T-helper 2 cell (primary cell): Measurements from ENCODE around the gene DLX4.

Experiments used
- DNase-seq, 5 experiments: peaks; one replicate each; pipeline versions ENCODE4 v3.0.0 to v3.0.0-alpha.2; 2012 to 2022

DLX4 gene

DNA sequence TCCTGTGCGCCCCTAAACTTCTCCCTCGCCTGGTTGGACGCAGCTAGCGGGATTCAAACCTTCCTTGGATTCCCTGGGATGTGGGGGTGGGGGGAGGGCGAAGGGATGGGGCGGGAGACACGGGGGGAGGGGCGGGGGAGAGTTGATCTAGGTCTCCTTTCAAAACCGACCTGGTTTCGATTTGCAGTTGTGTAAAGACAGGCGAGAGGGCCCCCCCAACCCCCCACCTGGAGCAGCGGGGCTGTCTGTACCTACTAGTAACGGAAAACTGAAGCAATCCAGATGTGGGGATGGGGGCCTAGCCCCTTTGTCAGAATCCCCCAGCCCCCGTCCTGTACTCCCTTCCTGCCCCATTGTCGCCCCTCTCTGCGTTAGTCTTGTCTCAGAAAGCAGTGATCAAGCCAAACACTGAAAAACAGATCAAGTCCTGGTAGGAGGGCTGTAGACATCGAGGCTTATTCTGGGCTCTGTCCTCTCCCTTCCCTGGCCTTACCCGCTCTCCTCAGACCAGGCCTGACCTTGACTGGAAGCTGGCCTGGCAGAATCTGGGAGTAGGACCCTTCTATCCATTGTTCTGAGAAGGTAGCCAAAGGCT is 902 bp downstream of the DLX4 start:
- DNase-seq, result no peak

DNA sequence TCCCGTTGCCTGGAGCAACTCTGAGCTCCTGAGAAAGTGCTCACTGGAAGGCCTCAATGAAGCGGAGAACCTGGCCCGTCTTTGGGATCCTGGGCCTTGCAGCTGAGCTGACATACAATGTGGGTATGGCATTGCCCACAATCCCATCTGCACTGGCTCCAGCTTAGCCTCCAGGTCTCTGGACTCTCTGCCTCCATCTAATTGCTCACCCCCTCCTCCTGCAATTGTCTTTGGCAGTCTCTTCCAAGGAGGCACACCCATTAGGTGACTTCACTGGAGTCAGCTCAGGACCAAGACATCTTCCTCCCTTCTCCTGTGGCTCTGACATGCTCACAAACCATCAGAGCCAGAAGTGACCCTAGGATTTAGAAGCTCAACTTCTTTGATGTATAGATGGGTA is 1.5 kb downstream of the DLX4 start:
- no peak for DNase-seq

DNA sequence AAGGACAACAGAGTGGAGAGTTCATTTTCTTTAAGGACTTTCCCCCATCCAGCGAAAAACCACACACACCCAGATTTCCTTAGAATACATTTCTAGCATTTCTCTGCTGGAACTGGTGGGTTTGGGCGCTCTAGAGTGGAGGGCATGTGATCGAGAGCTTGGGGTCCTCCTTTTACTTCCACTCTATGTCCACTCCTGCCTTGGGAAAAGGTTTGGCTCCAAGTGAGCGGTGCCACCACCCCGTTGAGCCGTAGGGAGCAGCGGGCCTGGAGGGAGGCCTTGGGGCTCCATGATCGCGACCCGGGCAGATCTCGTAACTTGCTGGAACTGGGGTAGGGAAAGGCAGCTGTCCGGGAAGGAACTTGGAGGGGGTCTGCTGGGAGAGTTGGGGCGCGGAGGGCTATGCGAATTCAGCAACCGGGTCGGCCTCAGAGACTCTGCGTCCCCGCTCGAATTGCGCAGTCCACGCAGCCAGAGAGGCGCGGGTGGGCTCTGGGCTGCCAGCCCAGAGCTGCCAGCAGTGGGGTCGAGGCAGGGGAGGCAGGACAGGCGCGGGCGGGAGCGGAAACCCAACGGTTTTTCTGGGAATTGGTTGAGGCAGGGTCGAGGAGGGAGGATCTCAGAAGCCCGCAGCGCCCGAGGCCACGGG is 2.3 kb downstream of the DLX4 start:
- no peak for DNase-seq

DNA sequence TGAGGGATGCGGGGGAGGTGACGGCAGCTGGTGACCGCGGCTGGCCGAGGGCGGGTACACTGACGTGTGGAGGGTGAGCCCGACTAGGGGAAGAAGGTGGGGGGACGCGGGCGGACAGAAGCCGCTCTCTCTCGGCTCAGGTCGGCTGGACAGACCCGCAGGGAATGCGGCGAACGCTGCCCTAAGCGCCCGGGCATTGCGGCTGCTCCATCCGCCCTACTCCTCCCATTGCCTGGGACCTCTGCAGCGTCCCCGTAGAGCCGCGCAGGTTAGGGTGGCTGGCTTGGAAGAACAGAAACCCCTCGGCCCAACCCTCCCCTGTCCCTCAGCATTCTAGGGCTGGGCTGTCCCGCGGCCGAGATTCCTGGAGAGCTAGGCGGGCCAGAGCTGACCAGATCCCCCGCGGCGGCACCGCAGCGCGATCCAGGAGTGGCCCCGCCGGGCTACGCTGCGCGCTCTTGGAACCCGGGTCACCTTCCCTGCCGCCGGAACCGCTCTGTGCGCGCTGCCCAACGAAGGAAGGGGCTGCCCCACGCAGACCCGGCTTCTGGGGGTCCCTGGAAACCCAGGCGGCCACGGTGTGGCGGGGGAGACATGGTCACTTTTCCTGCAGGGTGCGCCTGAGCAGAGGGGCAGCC is 3.0 kb downstream of the DLX4 start:
- no peak for DNase-seq

DNA sequence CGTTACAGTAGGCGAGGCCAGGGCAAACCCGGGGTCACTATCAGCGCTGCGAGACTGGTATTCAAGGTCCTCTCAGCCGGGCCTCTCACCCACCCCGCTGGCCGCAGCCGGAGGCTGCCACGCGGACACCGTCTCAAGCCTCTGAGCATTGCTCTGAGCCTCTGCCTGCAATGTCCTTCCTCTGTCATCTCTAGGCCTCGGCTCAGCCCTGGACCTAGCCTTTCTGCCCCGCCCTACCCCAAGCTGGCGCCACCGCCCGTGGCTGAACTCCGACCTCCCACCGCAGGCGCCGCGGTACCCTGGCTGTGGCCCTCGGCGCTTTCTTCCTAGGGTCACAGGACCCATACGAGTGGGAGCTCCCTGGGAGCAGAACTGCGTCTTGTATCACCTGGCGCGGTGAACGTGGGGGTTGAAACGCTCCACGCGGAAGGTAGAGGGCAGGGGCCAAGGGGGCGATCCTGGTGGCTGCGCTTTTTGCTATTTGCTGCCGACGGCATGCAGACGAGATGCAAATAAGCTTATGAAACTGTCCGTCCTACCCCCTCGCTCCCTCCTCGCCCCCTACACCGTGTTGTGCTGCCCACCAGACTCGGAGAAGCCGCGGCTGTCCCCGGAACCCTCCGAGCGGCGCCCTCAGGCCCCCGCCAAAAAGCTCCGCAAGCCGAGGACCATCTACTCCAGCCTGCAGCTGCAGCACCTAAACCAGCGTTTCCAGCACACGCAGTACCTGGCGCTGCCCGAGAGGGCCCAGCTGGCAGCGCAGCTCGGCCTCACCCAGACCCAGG is 3.7 kb downstream of the DLX4 start:
- DNase-seq, result no peak

DNA sequence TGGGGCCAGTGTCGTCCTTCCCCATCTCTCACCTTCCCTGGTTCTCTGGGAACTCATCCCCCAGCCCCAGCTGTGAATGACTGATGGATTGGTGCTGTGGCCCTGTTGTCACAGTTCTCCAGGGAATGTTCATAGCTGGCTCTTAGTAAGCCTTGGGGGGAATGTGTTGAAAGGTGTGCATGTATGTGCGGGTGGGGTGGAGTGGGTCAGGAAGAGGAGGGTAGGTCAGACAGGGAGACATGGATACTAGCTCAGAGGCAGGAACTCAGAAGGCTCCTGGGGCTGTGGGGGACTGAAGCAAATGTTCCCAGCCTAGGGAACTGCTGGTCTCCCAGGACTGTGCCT is 4.3 kb downstream of the DLX4 start:
- DNase-seq, result no peak

DNA sequence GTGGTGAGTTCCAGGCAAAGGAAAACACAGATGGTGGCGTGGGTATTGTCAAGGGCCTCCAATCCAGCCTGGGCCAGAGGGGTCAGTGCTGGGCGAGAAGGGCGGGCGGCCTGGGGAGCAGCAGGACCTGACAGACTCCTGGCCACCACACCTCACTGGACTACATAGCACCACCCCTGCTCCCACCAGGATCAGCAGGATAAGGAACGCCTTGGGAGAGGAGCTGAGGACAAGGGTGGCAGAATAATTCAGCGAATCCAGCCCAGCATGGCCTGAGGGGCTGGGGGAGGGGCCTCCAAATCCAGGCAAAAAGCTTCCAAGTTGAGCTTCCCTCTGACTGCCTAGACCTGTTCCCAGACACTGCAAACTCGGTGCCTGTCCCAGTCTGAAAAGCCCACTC is 6.5 kb downstream of the DLX4 start:
- no peak for DNase-seq

DNA sequence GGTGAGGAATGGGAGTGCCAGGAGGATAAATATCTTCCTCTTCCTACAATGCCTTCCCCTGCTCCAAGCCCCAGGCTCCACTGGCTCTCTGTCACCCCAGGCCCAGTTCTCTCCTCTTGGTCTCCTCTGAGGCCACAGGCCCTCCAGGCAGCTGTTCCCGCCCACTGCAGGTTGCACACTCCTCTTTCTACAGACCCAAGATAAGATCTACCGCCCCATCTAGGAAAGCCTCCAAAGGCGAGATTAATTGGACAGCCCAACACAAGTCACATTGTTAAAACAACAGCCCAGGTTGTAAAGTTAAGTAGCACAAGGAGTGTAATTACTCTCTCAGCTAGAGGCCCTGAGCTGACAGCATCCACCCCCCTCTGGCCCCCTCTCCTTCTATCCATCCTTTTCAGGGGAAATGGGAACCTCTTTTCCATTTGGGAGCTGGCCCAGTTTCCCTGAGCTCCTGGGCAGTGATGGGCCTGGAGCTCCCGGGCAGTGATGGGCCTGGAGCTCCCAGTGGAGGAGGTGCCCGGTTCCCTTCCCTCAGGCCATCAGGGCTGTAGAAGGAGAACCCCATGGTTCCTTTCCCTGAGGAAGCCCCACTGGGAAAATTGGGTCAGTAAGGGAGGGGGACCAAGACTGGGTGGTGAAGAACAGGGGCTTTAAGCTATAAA is 7.3 kb downstream of the DLX4 start:
- DNase-seq, result no peak

DNA sequence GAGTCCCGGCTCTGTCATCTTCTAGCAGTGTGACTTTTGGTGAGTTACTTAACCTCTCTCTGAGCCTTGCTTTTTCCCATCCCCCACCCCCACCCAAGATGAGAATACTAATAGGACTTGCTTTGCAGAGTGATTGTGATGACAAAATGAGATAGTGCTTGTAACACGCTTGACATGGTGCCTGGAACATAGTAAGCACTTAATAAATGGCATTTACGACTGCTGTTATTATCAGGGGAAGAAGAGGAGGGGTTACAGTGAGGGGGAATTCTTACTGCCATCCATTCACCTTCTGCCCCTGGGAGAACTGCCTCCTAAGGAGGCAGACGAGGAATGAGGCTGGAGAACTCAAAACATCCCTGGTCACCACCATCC is 7.8 kb downstream of the DLX4 start:
- DNase-seq, result no peak

DNA sequence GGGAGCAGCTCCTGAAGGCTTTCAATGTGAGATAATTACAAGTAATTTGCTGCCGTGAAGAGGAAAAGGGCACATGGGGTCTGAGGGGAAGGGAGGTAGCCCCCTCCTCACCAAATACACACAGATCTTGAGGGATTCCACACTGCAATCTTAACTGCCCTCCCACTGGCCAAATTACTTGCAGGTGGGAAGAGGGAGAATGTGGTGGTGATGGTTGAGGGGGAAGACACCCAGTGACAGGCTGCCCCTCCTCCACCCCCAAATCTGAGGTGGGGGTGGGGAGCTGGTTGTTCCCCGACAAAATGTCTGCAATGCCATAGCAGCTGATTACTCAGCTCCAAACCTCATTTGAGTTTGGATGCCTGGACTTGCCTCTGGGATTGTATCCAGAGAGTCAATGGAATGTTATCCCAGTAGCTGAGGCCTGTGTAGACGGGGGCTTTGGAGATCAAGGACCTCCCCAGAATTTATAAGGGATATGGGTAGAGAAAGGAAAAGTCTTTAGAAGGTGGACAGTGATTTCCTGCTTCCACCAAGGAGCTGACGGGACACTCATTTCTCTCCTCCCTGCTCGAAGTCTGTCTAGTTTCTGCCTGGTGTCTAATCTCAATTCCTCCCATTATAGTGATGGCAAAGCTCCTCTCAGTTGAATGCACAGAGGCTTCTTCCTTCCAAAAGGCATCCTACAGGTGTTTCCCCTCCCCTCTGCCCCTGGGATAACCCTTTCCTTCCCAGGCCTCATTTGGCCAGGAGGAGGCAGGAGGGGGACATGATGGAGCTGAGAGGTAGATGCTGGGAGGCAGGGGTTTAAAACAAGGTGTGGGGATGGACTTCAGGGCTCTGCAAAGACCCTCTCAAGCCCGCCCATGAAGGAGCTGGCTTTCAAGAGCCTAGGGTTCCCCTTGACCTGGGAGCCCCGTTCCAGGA is 8.7 kb downstream of the DLX4 start:
- no peak for DNase-seq

DNA sequence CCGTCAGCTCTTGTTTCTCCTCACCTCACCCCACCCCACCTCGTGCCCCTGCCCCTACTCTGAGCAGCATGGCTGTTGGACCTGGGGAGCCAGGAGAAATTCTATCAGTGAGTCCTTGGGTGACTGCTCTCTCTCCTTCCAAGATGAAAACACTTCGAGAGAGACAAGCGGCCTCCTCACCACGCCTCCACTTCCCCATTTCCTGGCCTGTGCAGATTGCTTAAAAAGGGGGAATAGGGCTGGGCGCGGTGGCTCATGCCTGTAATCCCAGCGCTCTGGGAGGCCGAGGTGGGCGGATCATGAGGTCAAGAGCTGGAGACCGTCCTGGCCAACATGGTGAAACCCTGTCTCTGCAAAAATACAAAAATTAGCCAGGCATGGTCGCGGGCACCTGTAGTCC is 9.5 kb downstream of the DLX4 start:
- DNase-seq, result no peak

DNA sequence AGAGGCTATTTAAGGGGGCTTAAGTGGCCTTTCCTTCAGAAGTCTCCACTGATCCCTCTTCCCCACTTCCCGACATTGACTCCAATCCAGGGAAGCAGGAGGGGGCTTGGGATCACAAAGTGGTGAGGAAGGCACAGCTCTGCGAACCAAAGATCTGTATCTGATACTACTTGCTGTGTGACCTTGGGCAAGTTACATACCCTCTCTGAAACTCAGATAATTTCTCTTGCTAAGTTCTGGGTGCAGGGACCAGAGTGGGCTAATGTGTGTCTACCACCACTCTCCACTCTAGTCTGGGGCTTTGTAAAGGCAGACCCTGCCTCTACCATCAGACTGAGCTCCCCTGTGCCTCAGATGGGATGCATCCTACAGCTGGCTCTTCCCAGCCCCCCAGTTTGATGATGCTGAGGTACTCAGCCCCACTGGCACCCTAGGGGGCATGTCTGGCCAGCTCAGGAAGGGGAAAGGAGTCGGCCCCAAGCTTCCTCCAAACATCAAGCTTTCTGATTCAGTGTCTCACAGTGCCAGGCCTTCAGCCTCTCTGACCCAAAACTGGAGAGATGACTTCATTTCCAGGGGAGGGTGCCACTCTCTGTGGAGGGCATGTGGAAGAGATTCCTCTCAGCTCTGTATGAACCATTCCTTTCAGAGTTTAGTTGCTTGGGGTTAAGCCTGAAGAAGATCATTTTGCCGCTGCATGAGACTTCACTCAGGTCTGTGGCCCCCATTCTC is 10.9 kb downstream of the DLX4 start:
- DNase-seq, result no peak

DNA sequence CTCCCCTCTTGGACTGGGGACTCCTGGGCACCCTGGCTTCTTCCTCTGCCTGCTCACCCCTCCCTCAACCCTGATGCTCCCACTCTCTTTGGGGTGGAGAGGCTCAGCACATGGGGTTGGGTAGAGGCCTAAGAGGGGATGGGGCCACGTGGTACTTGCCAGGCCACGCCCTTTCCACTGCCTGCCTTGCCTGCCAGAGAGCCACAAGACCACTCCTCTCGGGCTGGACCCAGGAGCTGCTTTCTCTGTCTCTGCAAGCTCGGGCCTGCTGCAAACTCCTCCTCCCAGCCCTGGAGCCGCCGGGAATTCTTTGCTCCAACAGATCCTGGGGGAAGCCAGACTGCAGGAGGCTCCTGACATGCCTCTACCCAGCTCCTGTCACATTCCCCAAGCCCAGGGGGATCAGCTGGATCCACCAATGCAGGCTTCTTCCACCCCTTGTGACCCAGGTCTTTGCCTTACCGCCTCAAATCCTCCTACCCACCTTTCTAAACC is 11.8 kb downstream of the DLX4 start:
- DNase-seq, result no peak

DNA sequence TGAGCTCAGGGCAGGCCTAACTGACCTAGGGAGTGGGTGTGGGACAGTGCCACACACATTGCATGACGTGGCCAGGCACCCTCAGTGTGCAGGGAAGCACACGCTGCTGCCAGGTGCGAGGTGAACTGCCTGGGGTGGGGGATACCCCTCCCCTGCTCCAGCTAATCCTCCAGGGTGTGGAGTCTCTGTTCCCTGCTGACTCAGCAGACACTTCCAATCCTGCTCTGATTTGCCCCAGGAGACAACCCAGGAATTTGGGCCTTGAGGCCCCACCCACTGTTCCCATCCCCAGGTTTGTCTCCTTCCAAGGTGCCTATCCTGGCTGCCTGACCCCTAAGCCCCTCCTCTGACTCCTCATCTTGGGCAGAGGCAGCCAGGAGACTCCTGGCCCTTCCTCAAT is 15.3 kb downstream of the DLX4 start:
- no peak for DNase-seq

DNA sequence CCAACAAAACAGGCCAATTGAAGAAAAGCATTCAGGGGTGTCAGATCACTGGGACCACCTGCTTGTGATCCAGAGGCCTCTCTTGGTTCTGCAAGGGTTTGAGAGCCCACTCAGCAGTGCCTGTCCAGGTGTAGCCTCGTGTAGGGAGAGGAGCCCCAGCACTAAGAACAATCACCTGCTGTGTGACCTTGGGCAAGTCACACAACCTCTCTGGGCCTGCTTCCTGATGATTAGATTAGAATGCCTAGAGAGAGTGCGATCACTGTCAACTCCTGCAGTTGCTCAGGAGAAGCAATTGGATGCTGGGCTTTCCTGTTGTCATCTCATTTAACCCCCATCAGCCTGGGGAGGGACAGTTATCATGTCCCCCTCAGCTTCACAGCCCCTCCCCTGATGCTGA is 15.8 kb downstream of the DLX4 start:
- DNase-seq, result no peak

DNA sequence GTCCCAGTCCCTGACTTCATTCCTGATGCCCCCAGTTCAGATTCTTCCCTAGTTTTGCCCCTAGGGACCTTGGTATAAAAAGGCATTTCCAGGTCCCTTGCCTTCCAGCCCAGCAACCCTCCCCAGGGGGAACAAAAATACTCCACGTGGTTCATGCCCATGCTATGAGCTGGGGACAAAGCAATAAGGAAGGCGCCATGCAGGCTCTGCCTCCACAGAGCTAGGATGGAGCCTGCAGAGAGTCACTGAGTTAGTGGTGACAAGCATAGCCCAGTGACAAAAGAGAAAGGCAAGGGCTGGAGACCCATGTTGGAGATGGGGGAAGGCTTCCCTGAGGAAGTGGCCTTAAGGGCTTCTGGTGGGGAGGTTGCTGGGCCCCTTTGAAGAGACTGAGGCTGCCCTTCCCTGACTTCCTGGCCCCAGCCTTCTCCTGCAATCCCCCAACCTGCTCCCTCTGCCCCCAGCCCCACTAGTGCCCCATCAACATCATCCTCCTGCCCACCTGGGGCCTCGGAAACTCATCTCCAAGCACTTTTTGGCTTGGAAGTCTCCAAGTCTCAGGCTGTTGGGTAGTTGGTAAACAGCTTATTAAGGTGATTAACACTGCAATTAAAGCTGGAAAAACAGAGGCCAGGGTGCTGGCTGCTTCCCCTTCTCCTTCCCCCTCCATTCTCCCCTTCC is 16.5 kb downstream of the DLX4 start:
- no peak for DNase-seq

DNA sequence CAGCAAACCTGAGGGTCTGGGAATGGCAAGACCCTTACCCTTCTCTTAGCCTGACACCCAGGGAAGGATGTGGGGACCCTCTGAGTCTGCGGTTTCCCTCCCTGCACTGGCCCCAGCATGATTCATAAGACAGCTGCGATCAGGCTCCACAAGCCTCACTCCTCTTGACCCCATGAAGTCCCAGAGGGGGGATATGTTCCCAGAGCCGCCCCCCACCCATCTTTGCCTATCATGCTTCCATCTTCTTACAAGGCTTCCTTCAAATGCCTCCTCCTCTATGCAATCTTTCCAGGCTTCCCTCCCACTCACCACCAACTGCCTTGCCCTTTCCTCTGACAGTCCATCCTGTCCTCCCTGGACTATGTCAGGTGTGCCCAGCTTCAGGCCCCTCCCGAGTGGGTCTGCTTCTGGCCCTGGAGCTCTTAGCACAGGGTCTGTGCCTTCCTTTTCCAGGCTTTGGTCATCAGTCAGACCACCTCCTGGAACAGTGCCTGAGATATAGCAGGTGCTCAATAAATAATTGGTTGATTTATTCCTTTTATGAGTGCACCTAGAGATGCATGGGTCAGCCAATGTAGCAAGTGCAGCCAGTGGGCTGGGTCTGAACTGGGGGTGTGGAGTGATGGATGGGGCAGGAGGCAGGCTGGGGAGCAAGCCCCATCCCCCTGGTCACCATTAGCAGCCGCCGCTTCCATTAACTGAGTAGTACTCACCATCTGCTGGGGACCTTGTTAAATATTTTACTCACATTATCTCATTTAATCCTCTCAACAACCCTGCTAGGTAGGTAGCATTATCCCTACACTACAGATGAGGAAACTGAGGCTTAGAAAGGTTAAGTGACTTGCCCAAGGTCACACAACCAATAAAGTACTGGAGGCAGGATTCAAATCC is 17.7 kb downstream of the DLX4 start:
- DNase-seq, result no peak

DNA sequence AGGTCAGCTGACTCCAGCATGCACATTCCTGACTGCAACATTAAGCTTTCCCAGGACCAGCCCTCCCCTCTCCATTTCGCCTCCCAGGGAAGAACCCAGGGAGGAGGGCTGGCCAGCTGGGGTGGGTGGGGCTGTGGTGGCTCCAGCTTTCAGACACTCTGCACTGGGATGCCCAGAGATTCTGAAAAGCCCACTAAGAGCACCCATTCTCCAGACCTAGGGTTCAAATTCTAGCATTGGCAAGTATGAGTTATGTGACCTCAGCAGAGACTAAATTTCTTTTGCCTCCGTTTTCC is 18.2 kb downstream of the DLX4 start:
- no peak for DNase-seq

DNA sequence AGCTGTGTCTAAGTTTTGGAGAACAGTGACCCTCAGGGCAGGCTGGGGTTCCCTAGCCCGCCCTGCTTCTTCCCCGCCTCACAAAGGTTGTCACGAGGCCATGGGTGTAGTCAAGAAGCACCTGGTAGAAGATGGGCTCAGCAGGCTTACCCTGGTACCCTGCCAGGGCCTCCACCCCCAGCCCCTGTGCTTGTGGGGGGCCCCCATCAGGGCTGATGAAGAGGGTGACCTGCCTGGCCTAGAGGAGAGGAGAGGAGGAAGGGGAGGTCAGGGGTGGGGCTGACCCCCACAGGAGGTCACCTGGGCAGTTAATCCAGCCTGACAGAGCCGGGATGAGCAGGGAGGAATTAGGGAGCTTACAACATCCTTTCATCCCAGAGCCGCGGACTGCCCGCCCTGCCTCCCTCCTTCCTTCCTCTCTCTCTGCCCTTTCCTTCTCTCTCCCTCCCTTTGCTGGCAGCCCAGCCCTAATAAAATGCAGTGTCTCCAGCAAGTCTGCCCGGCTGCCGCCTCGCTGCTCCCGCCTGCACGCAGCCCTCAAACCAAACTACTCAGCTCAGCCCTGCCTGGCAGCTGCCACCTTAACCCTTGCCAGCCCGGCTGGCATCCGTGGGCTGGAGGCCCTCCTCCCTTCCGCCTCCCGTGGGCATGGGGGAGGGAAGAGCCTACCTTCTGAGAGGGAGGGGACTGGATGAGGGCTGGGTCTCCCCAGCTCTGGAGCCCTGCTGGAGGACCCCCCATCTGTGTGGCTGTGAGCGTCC is 18.9 kb downstream of the DLX4 start:
- no peak for DNase-seq
